ENCODE results near the gene OSR1. TPM values are rescaled to one million over a fixed set of nuclear protein-coding genes. Genes with fewer than 3 reads are reported as not detected.

Gene OSR1
- total and polyA plus RNA-seq, 2 donors (not counting 1 experiment from before 2014, with no cell fraction given) = 11.3 to 13.4 TPM

- H3K4me1 ChIP-seq (ENCODE audit: control insufficient read depth, extremely low read depth, insufficient read depth, low read length) = no peaks in the 10 kb centered on the region
- no peak overlapping the region for H3K4me3 ChIP-seq (replicated peaks in 1 of 4; ENCODE audit: control extremely low read depth in 1 of 4, insufficient read depth in 1 of 4, low read depth in 3 of 4, low read length in 4 of 4)
- H4K20me1 ChIP-seq (ENCODE audit: control insufficient read depth, extremely low read depth, insufficient read depth, low read length) = no peaks in the 10 kb centered on the region
- H3K79me2 ChIP-seq (ENCODE audit: control insufficient read depth, insufficient read depth, low read length) = no peaks in the 10 kb centered on the region
- no peaks in the 10 kb centered on the region for H3K36me3 ChIP-seq (ENCODE audit: control insufficient read depth, insufficient read depth, low read length)
- H3K9me3 ChIP-seq (ENCODE audit: control insufficient read depth, insufficient read depth, low read depth, low read length) = no peaks in the 10 kb centered on the region
- H2AFZ ChIP-seq (ENCODE audit: low read length) = no peak overlapping the region
- no peak overlapping the region for H3K4me2 ChIP-seq (ENCODE audit: extremely low read depth, insufficient read depth, low read length)
- H3K27me3 ChIP-seq (ENCODE audit: control insufficient read depth, insufficient read depth, low read length) = no peaks in the 10 kb centered on the region
- H3K27ac ChIP-seq (ENCODE audit: insufficient read depth, low read length) = no peak overlapping the region
- no peak for DNase-seq (ENCODE audit: low read depth in 2 of 2)
- TF ChIP-seq CTCF (conservative IDR thresholded peaks at IDR 0.05 in 1 of 2, IDR thresholded peaks at IDR 0.05 in 1 of 2; ENCODE audit: low read depth in 1 of 2, low read length in 2 of 2) (no peak), EZH2 (IDR thresholded peaks at IDR 0.05; ENCODE audit: low read length, missing control alignments) (no peak)
- H3K9ac ChIP-seq (ENCODE audit: insufficient read depth, low read length) = no peak overlapping the region
Measured at GRCh38 chr2:19320813-19321212, 37.6 kb downstream of the OSR1 start.

- no peak for DNase-seq (ENCODE audit: low read depth in 2 of 2)
- H3K27ac ChIP-seq (ENCODE audit: insufficient read depth, low read length) = no peak overlapping the region
- no peaks in the 10 kb centered on the region for H3K4me1 ChIP-seq (ENCODE audit: control insufficient read depth, extremely low read depth, insufficient read depth, low read length)
- no peak overlapping the region for H3K4me3 ChIP-seq (replicated peaks in 1 of 4; ENCODE audit: control extremely low read depth in 1 of 4, insufficient read depth in 1 of 4, low read depth in 3 of 4, low read length in 4 of 4)
- H2AFZ ChIP-seq (ENCODE audit: low read length) = no peak overlapping the region
- H3K4me2 ChIP-seq (ENCODE audit: extremely low read depth, insufficient read depth, low read length) = no peak overlapping the region
- no peaks in the 10 kb centered on the region for H3K79me2 ChIP-seq (ENCODE audit: control insufficient read depth, insufficient read depth, low read length)
- no peak overlapping the region for H3K9ac ChIP-seq (ENCODE audit: insufficient read depth, low read length)
- H3K27me3 ChIP-seq (ENCODE audit: control insufficient read depth, insufficient read depth, low read length) = no peaks in the 10 kb centered on the region
- H4K20me1 ChIP-seq (ENCODE audit: control insufficient read depth, extremely low read depth, insufficient read depth, low read length) = no peaks in the 10 kb centered on the region
- H3K36me3 ChIP-seq (ENCODE audit: control insufficient read depth, insufficient read depth, low read length) = no peaks in the 10 kb centered on the region
- H3K9me3 ChIP-seq (ENCODE audit: control insufficient read depth, insufficient read depth, low read depth, low read length) = no peaks in the 10 kb centered on the region
- TF ChIP-seq EZH2 (IDR thresholded peaks at IDR 0.05; ENCODE audit: low read length, missing control alignments) (no peak), CTCF (conservative IDR thresholded peaks at IDR 0.05 in 1 of 2, IDR thresholded peaks at IDR 0.05 in 1 of 2; ENCODE audit: low read depth in 1 of 2, low read length in 2 of 2) (no peak)
Measured at GRCh38 chr2:19319698-19320097, 38.7 kb downstream of the OSR1 start.

GRCh38 chr2:19319064-19319463, 39.4 kb downstream of the OSR1 start:
- Histone ChIP-seq H3K4me1 (ENCODE audit: control insufficient read depth, extremely low read depth, insufficient read depth, low read length) (no peaks in the 10 kb centered on the region), H3K4me3 (replicated peaks in 1 of 4; ENCODE audit: control extremely low read depth in 1 of 4, insufficient read depth in 1 of 4, low read depth in 3 of 4, low read length in 4 of 4) (no peak overlapping the region), H3K27ac (ENCODE audit: insufficient read depth, low read length) (no peak overlapping the region), H3K79me2 (ENCODE audit: control insufficient read depth, insufficient read depth, low read length) (no peaks in the 10 kb centered on the region), H3K4me2 (ENCODE audit: extremely low read depth, insufficient read depth, low read length) (no peak overlapping the region), H3K9ac (ENCODE audit: insufficient read depth, low read length) (no peak overlapping the region), H3K27me3 (ENCODE audit: control insufficient read depth, insufficient read depth, low read length) (no peaks in the 10 kb centered on the region), H2AFZ (ENCODE audit: low read length) (no peak overlapping the region), H3K36me3 (ENCODE audit: control insufficient read depth, insufficient read depth, low read length) (no peaks in the 10 kb centered on the region), H4K20me1 (ENCODE audit: control insufficient read depth, extremely low read depth, insufficient read depth, low read length) (no peaks in the 10 kb centered on the region), H3K9me3 (ENCODE audit: control insufficient read depth, insufficient read depth, low read depth, low read length) (no peaks in the 10 kb centered on the region)
- DNase-seq (ENCODE audit: low read depth in 2 of 2) = no peak
- TF ChIP-seq CTCF (conservative IDR thresholded peaks at IDR 0.05 in 1 of 2, IDR thresholded peaks at IDR 0.05 in 1 of 2; ENCODE audit: low read depth in 1 of 2, low read length in 2 of 2) (no peak), EZH2 (IDR thresholded peaks at IDR 0.05; ENCODE audit: low read length, missing control alignments) (no peak)
